HepG2 (cell line): Measurements from ENCODE around the gene S100A13. TPM values are rescaled to one million over a fixed set of nuclear protein-coding genes. Genes with fewer than 3 reads are reported as not detected.

Source experiments
- AGO1 ChIP-seq: fragments of 200-400 bp; formaldehyde crosslinking; IDR thresholded peaks from 2 replicates; pipeline ENCODE4 v1.6.1; 2017; ENCODE audit warnings: mild to moderate bottlenecking, low read depth, low read length, moderate library complexity; ENCODE audit not compliant: poor library complexity, severe bottlenecking
- ASH2L ChIP-seq: fragments of 300-600, 200-600 bp; sonication (generic); IDR thresholded peaks from 2 replicates; pipeline ENCODE4 v1.7.0; 2017; ENCODE audit warnings: low read depth, mild to moderate bottlenecking, moderate library complexity, mixed read lengths, low read length; ENCODE audit not compliant: insufficient read length
- CCDC6 ChIP-seq: sonication (generic); formaldehyde crosslinking; IDR thresholded peaks from 2 replicates; pipeline ENCODE4 v1.8.1; 2022; ENCODE audit warnings: mild to moderate bottlenecking, missing genetic modification reagents, moderate library complexity
- CENPT ChIP-seq: sonication (generic); formaldehyde crosslinking; IDR thresholded peaks from 2 replicates; pipeline ENCODE4 v1.8.0; 2022; ENCODE audit warnings: low read depth, mild to moderate bottlenecking, moderate library complexity, missing genetic modification reagents
- FOXA1 ChIP-seq, 2 experiments: fragments of 450-650 bp in 1 of 2; sonication (generic) in 1 of 2; formaldehyde crosslinking in 1 of 2; IDR thresholded peaks; 2 replicates each; pipeline versions ENCODE4 v1.4.0 to v1.6.1; 2016 to 2020; ENCODE audit warnings: missing genetic modification reagents in 1 of 2
- GATAD2A ChIP-seq: IDR thresholded peaks from 2 replicates; pipeline ENCODE4 v1.6.1; 2016
- NCOA5 ChIP-seq: sonication (generic); formaldehyde crosslinking; IDR thresholded peaks from 2 replicates; pipeline ENCODE4 v1.4.0; 2020; ENCODE audit warnings: missing genetic modification reagents
- NFIB ChIP-seq: sonication (generic); formaldehyde crosslinking; IDR thresholded peaks from 2 replicates; pipeline ENCODE4 v1.9.0; 2021; ENCODE audit warnings: missing genetic modification reagents, mild to moderate bottlenecking, borderline replicate concordance
- NR2C2 ChIP-seq: sonication (generic); formaldehyde crosslinking; IDR thresholded peaks from 2 replicates; pipeline ENCODE4 v1.4.0; 2020; ENCODE audit warnings: missing genetic modification reagents, mild to moderate bottlenecking, moderate library complexity, borderline replicate concordance
- PLRG1 ChIP-seq: fragments of 450-650 bp; conservative IDR thresholded peaks from 2 replicates; pipeline ENCODE4 v1.6.1; 2016
- PTBP1 ChIP-seq: fragments of 200-400 bp; formaldehyde crosslinking; IDR thresholded peaks from 2 replicates; pipeline ENCODE4 v1.6.1; 2018; ENCODE audit warnings: low read length, low read depth; ENCODE audit not compliant: poor library complexity, severe bottlenecking
- RFX3 ChIP-seq: IDR thresholded peaks from 2 replicates; pipeline ENCODE4 v1.6.1; 2016; ENCODE audit warnings: missing biosample characterization, missing genetic modification reagents
- SIN3A ChIP-seq: IDR thresholded peaks from 2 replicates; pipeline ENCODE4 v1.6.1; 2011; ENCODE audit warnings: low read depth, mild to moderate bottlenecking, control low read depth, low read length, borderline replicate concordance
- SOX5 ChIP-seq: IDR thresholded peaks from 2 replicates; pipeline ENCODE4 v1.6.1; 2016; ENCODE audit warnings: borderline replicate concordance
- UBTF ChIP-seq: sonication (generic); formaldehyde crosslinking; IDR thresholded peaks from 2 replicates; pipeline ENCODE4 v1.4.0; 2020; ENCODE audit warnings: mild to moderate bottlenecking, missing genetic modification reagents
- ZFP36 ChIP-seq: fragments of 150-350 bp; IDR thresholded peaks from 2 replicates; pipeline ENCODE4 v1.6.1; 2018; ENCODE audit warnings: borderline replicate concordance, low read length, low read depth; ENCODE audit not compliant: partially characterized antibody
- ZFX ChIP-seq: sonication (generic); formaldehyde crosslinking; IDR thresholded peaks from 2 replicates; pipeline ENCODE4 v1.4.0; 2020; ENCODE audit warnings: mild to moderate bottlenecking, low read depth, missing genetic modification reagents, moderate library complexity
- ZFY ChIP-seq: sonication (generic); formaldehyde crosslinking; IDR thresholded peaks from 2 replicates; pipeline ENCODE4 v1.4.0; 2020; ENCODE audit warnings: missing genetic modification reagents
- ZNF326 ChIP-seq: sonication (generic); formaldehyde crosslinking; IDR thresholded peaks from 2 replicates; pipeline ENCODE4 v1.4.0; 2020; ENCODE audit warnings: missing genetic modification reagents, borderline replicate concordance
- ZNF512 ChIP-seq: sonication (generic); formaldehyde crosslinking; IDR thresholded peaks from 2 replicates; pipeline ENCODE4 v1.4.0; 2020; ENCODE audit warnings: mild to moderate bottlenecking, missing genetic modification reagents
- ZNF574 ChIP-seq: sonication (generic); formaldehyde crosslinking; IDR thresholded peaks from 2 replicates; pipeline ENCODE4 v1.4.0; 2020; ENCODE audit warnings: missing genetic modification reagents
- ZNF816 ChIP-seq: sonication (generic); formaldehyde crosslinking; IDR thresholded peaks from 2 replicates; pipeline ENCODE4 v1.8.0; 2022; ENCODE audit warnings: missing genetic modification reagents, mild to moderate bottlenecking, borderline replicate concordance
- ZNF850 ChIP-seq: sonication (generic); formaldehyde crosslinking; conservative IDR thresholded peaks from 2 replicates; pipeline ENCODE4 v1.9.0; 2021; ENCODE audit warnings: mild to moderate bottlenecking, missing genetic modification reagents
- ZSCAN30 ChIP-seq: sonication (generic); formaldehyde crosslinking; IDR thresholded peaks from 2 replicates; pipeline ENCODE4 v1.5.0; 2020; ENCODE audit warnings: mild to moderate bottlenecking, missing genetic modification reagents
- ZSCAN31 ChIP-seq: sonication (generic); formaldehyde crosslinking; IDR thresholded peaks from 2 replicates; pipeline ENCODE4 v1.5.0; 2020; ENCODE audit warnings: low read depth, mild to moderate bottlenecking, missing genetic modification reagents
- ZSCAN9 ChIP-seq: IDR thresholded peaks from 2 replicates; pipeline ENCODE4 v1.6.1; 2016; ENCODE audit warnings: borderline replicate concordance
- polyA plus RNA-seq, 8 experiments: library from polyadenylated mRNA; depleted of rRNA in 3 of 8; stranded (reverse) in 7 of 8; unstranded in 1 of 8; fragments of >200 nt; fragmentation: Illumina TruSeq in 4 of 8; extraction: Trizol in 4 of 8; gene quantifications; 2 replicates each; pipeline versions ENCODE4 v1.2.1 to v1.2.3, GENCODE V29; 2011 to 2016; ENCODE audit warnings: low read depth in 4 of 8, missing spikeins in 1 of 8, mixed read lengths in 1 of 8; ENCODE audit not compliant: insufficient read depth in 1 of 8
- total RNA-seq, 5 experiments: library from RNA; depleted of rRNA; stranded (reverse); fragments of >200 nt; fragmentation: Illumina TruSeq; extraction: Trizol; gene quantifications; 2 replicates each; pipeline ENCODE4 v1.2.3, GENCODE V29; 2016; ENCODE audit warnings: low read depth in 1 of 5

Gene S100A13
- total and polyA plus RNA-seq, 2 of the 13 experiments (the other 11 are each of a cell fraction or from before 2014, with no cell fraction given) = 89.5 to 172 TPM

- TF ChIP-seq PLRG1 (no peak), GATAD2A (CRISPR knock-in tag) (peak; percentile 54), ZSCAN9 (CRISPR knock-in tag) (no peak), ZNF326 (CRISPR knock-in tag) (no peak), CCDC6 (CRISPR knock-in tag) (no peak), FOXA1 (IDR thresholded peaks at IDR 0.05) (no peak), FOXA1 (CRISPR knock-in tag; IDR thresholded peaks at IDR 0.05) (peak; percentile 24; the same call in 1 of the 2 replicates), UBTF (CRISPR knock-in tag) (no peak), PTBP1 (no peak), SIN3A (no peak), ZNF574 (CRISPR knock-in tag) (no peak), NCOA5 (CRISPR knock-in tag) (no peak), ZFY (peak; percentile 12; the same call in 1 of the 2 replicates), ZFP36 (no peak), ZSCAN31 (CRISPR knock-in tag) (no peak), ZNF816 (CRISPR knock-in tag) (no peak), ASH2L (no peak), ZFX (CRISPR knock-in tag) (peak; percentile 66), AGO1 (no peak), RFX3 (CRISPR knock-in tag) (no peak), NR2C2 (CRISPR knock-in tag) (no peak), ZNF850 (CRISPR knock-in tag) (no peak), CENPT (no peak), ZSCAN30 (CRISPR knock-in tag) (no peak), ZNF512 (no peak), NFIB (no peak), SOX5 (no peak)
Measured at GRCh38 chr1:153655333-153655732, 28.0 kb upstream of the S100A13 start (continued).
